Neuronal stem cell (in vitro differentiated cells): Measurements from ENCODE around the gene UBTF.

Source experiments
- DNase-seq: peaks from one replicate; pipeline ENCODE4 v3.0.0-alpha.2; 2013; ENCODE audit warnings: low spot score
- H2AFZ ChIP-seq: one replicate; pipeline ENCODE4 v1.6.1; 2013; ENCODE audit warnings: mild to moderate bottlenecking, low read length, inconsistent platforms
- H2AK5ac ChIP-seq: 2 replicates; pipeline ENCODE4 v1.6.1; 2013; ENCODE audit warnings: low read depth, mild to moderate bottlenecking, inconsistent platforms, low read length, moderate library complexity, mixed read lengths
- H2BK120ac ChIP-seq: 2 replicates; pipeline ENCODE4 v1.6.1; 2013; ENCODE audit warnings: low read depth, mild to moderate bottlenecking, inconsistent platforms, low read length, moderate library complexity, mixed read lengths
- H2BK12ac ChIP-seq: one replicate; pipeline ENCODE4 v1.6.1; 2013; ENCODE audit warnings: low read length, inconsistent platforms
- H2BK15ac ChIP-seq: 2 replicates; pipeline ENCODE4 v1.6.1; 2013; ENCODE audit warnings: mild to moderate bottlenecking, low read length, inconsistent platforms, mixed read lengths
- H2BK5ac ChIP-seq: one replicate; pipeline ENCODE4 v1.6.1; 2013; ENCODE audit warnings: inconsistent platforms, mild to moderate bottlenecking, low read length, moderate library complexity
- H3K14ac ChIP-seq: one replicate; pipeline ENCODE4 v1.6.1; 2013; ENCODE audit warnings: low read length, inconsistent platforms
- H3K18ac ChIP-seq: 2 replicates; pipeline ENCODE4 v1.6.1; 2013; ENCODE audit warnings: low read length, inconsistent platforms
- H3K23ac ChIP-seq: 2 replicates; pipeline ENCODE4 v1.6.1; 2013; ENCODE audit warnings: low read depth, mild to moderate bottlenecking, mixed read lengths, low read length, inconsistent platforms; ENCODE audit not compliant: poor library complexity
- H3K27ac ChIP-seq: replicated peaks from 3 replicates; pipeline ENCODE4 v1.5.1; 2013; ENCODE audit warnings: low read length, inconsistent platforms
- H3K27me3 ChIP-seq, 3 experiments: 2 replicates each; pipeline ENCODE4 v1.6.1; 2013; ENCODE audit warnings: low read length in 3 of 3, mild to moderate bottlenecking in 2 of 3, inconsistent platforms in 1 of 3, low read depth in 1 of 3, mixed read lengths in 1 of 3, moderate library complexity in 1 of 3; ENCODE audit not compliant: control insufficient read depth in 3 of 3, insufficient read depth in 3 of 3
- H3K36me3 ChIP-seq, 2 donors: replicated peaks in 1 of 2; 2 replicates each; pipeline ENCODE4 v1.6.1; 2013; ENCODE audit warnings: low read length in 2 of 2; ENCODE audit not compliant: control insufficient read depth in 2 of 2, insufficient read depth in 2 of 2
- H3K4ac ChIP-seq: 2 replicates; pipeline ENCODE4 v1.6.1; 2013; ENCODE audit warnings: inconsistent platforms, mild to moderate bottlenecking, low read length, moderate library complexity
- H3K4me1 ChIP-seq, 2 donors: 1 replicate in 1 of 2; 2 replicates in 1 of 2; pipeline ENCODE4 v1.6.1; 2013; ENCODE audit warnings: low read length in 2 of 2, low read depth in 1 of 2; ENCODE audit not compliant: control insufficient read depth in 2 of 2, insufficient read depth in 1 of 2
- H3K4me2 ChIP-seq: one replicate; pipeline ENCODE4 v1.6.1; 2013; ENCODE audit warnings: mild to moderate bottlenecking, low read length, inconsistent platforms; ENCODE audit not compliant: insufficient read depth, poor library complexity, severe bottlenecking
- H3K4me3 ChIP-seq, 2 donors: 2 replicates each; pipeline ENCODE4 v1.5.1; 2013; ENCODE audit warnings: low read length in 2 of 2, mild to moderate bottlenecking in 2 of 2, inconsistent platforms in 1 of 2, moderate library complexity in 1 of 2
- H3K79me1 ChIP-seq: one replicate; pipeline ENCODE4 v1.6.1; 2013; ENCODE audit warnings: low read depth, mild to moderate bottlenecking, inconsistent platforms, low read length, moderate library complexity
- H3K9ac ChIP-seq: one replicate; pipeline ENCODE4 v1.6.1; 2013; ENCODE audit warnings: mild to moderate bottlenecking, low read depth, low read length, inconsistent platforms; ENCODE audit not compliant: poor library complexity
- H3K9me3 ChIP-seq, 2 donors: replicated peaks in 1 of 2; 2 replicates each; pipeline versions ENCODE3 to v1.6.1; 2013; ENCODE audit warnings: low read length in 2 of 2, mild to moderate bottlenecking in 2 of 2, inconsistent platforms in 1 of 2, low read depth in 1 of 2, mixed read lengths in 1 of 2, moderate library complexity in 1 of 2; ENCODE audit not compliant: control insufficient read depth in 2 of 2, insufficient read depth in 1 of 2
- H4K8ac ChIP-seq: one replicate; pipeline ENCODE4 v1.6.1; 2013; ENCODE audit warnings: low read depth, mild to moderate bottlenecking, inconsistent platforms, low read length, moderate library complexity
- H4K91ac ChIP-seq: one replicate; pipeline ENCODE4 v1.6.1; 2013; ENCODE audit warnings: low read length, low read depth, mild to moderate bottlenecking, inconsistent platforms; ENCODE audit not compliant: poor library complexity
- WGBS, 2 donors: extraction: QIAGEN DNeasy Blood & Tissue Kit; methylation state at CpG; one replicate each; pipeline ENCODE4 v1.1.7; 2013; ENCODE audit warnings: missing lambda C conversion rate in 2 of 2, mixed read lengths in 1 of 2; ENCODE audit not compliant: insufficient read length in 2 of 2, insufficient replicate concordance in 1 of 2; ENCODE audit errors: extremely low coverage in 2 of 2; 5-methylcytosine and 5-hydroxymethylcytosine counted together

The UBTF gene

GRCh38 chr17:44260296-44260695 lies 40.8 kb upstream of the UBTF start:
- DNase-seq: no peak
- Histone ChIP-seq H3K14ac (peak overlapping the region; percentile 25), H3K27ac (no peak overlapping the region), H2BK120ac (no peak overlapping the region), H3K23ac (no peak overlapping the region), H3K4me1 (no peaks in the 10 kb centered on the region), H2AFZ (no peak overlapping the region), H3K9me3 (no peaks in the 10 kb centered on the region), H4K8ac (no peak overlapping the region), H4K91ac (no peak overlapping the region), H3K9ac (no peak overlapping the region), H2BK12ac (no peak overlapping the region), H3K4me2 (no peak overlapping the region), H3K4ac (no peak overlapping the region), H3K18ac (peak overlapping the region; percentile 13), H3K27me3 (peaks cover 0 to 73% (median 3%) of the 10 kb centered on the region in 3 experiments), H3K79me1 (no peaks in the 10 kb centered on the region), H2BK15ac (no peak overlapping the region), H3K36me3 (no peaks in the 10 kb centered on the region), H3K4me3 (no peak overlapping the region), H2BK5ac (no peak overlapping the region), H2AK5ac (no peak overlapping the region)
- WGBS, 2 donors: no CpG with 5 or more reads among the region's 6 CpGs

- H3K27ac ChIP-seq: no peak overlapping the region
Observed at GRCh38 chr17:44258811-44259351, 39.4 kb upstream of the UBTF start.

GRCh38 chr17:44257815-44258760 lies 38.6 kb upstream of the UBTF start:
- H3K27me3 ChIP-seq: peaks cover 0 to 79% (median 3%) of the 10 kb centered on the region in 3 experiments
- no peak overlapping the region for H2BK12ac ChIP-seq
- H3K9ac ChIP-seq: no peak overlapping the region
- H4K8ac ChIP-seq: no peak overlapping the region
- H2BK5ac ChIP-seq: peak overlapping the region; percentile 22
- H3K9me3 ChIP-seq: no peaks in the 10 kb centered on the region
- no peak overlapping the region for H2AK5ac ChIP-seq
- H2AFZ ChIP-seq: no peak overlapping the region
- no peak overlapping the region for H2BK15ac ChIP-seq
- no peaks in the 10 kb centered on the region for H3K79me1 ChIP-seq
- H3K14ac ChIP-seq: no peak overlapping the region
- peak overlapping the region; percentile 8 for H3K23ac ChIP-seq
- H2BK120ac ChIP-seq: peak overlapping the region; percentile 74
- H3K4me2 ChIP-seq: no peak overlapping the region
- H3K4ac ChIP-seq: no peak overlapping the region
- no peak for DNase-seq
- H3K4me1 ChIP-seq: no peaks in the 10 kb centered on the region
- peak overlapping the region; percentile 67 for H3K18ac ChIP-seq
- no peaks in the 10 kb centered on the region for H3K36me3 ChIP-seq
- H3K4me3 ChIP-seq: no peak overlapping the region
- WGBS, 2 donors: no CpG with 5 or more reads among the region's 23 CpGs
- H3K27ac ChIP-seq: no peak overlapping the region
- no peak overlapping the region for H4K91ac ChIP-seq

More at GRCh38 chr17:44258811-44259351, 39.4 kb upstream of the UBTF start:
- H4K91ac ChIP-seq: no peak overlapping the region
- peaks cover 0 to 83% (median 3%) of the 10 kb centered on the region in 3 experiments for H3K27me3 ChIP-seq
- H3K4ac ChIP-seq: no peak overlapping the region
- peak overlapping the region; percentile 7 for H3K9ac ChIP-seq
- DNase-seq: no peak
- no peak overlapping the region for H2AK5ac ChIP-seq
- no peak overlapping the region for H4K8ac ChIP-seq
- H3K36me3 ChIP-seq: no peaks in the 10 kb centered on the region
- no peak overlapping the region for H3K4me2 ChIP-seq
- H3K23ac ChIP-seq: no peak overlapping the region
- peak overlapping the region; percentile 14 for H3K14ac ChIP-seq
- H2BK120ac ChIP-seq: peak overlapping the region; percentile 74
- no peaks in the 10 kb centered on the region for H3K9me3 ChIP-seq
- H2BK12ac ChIP-seq: no peak overlapping the region
- no peaks in the 10 kb centered on the region for H3K79me1 ChIP-seq
- no CpG with 5 or more reads among the region's 17 CpGs for WGBS, 2 donors
- no peak overlapping the region for H3K4me3 ChIP-seq
- no peaks in the 10 kb centered on the region for H3K4me1 ChIP-seq
- no peak overlapping the region for H2AFZ ChIP-seq
- no peak overlapping the region for H2BK5ac ChIP-seq
- no peak overlapping the region for H2BK15ac ChIP-seq
- H3K18ac ChIP-seq: peak overlapping the region; percentile 3

GRCh38 chr17:44256671-44257070 lies 37.2 kb upstream of the UBTF start:
- no CpG with 5 or more reads among the region's 4 CpGs for WGBS, 2 donors
- no peak for DNase-seq
- Histone ChIP-seq H3K23ac (no peak overlapping the region), H3K4ac (no peak overlapping the region), H4K8ac (no peak overlapping the region), H3K27me3 (peaks cover 0 to 66% (median 3%) of the 10 kb centered on the region in 3 experiments), H2AK5ac (no peak overlapping the region), H2BK5ac (no peak overlapping the region), H3K79me1 (no peaks in the 10 kb centered on the region), H3K9me3 (no peaks in the 10 kb centered on the region), H2BK120ac (no peak overlapping the region), H3K36me3 (no peaks in the 10 kb centered on the region), H2BK12ac (no peak overlapping the region), H3K4me1 (no peaks in the 10 kb centered on the region), H2AFZ (no peak overlapping the region), H2BK15ac (no peak overlapping the region), H3K18ac (no peak overlapping the region), H4K91ac (no peak overlapping the region), H3K14ac (no peak overlapping the region), H3K4me3 (peak overlapping the region in 1 of 2 donors; percentile 41), H3K27ac (no peak overlapping the region), H3K9ac (peak overlapping the region; percentile 53), H3K4me2 (no peak overlapping the region)
